CD14-positive monocyte (primary cell): ENCODE results near the gene SF3A2. TPM values are rescaled to one million over a fixed set of nuclear protein-coding genes. Genes with fewer than 3 reads are reported as not detected.

Experiments
- DNase-seq, 3 donors: peaks; one replicate each; pipeline ENCODE4 v3.0.0-alpha.2; 2011 to 2022
- H2AFZ ChIP-seq: 2 replicates; pipeline ENCODE4 v1.6.0; 2012; ENCODE audit warnings: mild to moderate bottlenecking, low read depth, low read length, inconsistent platforms; ENCODE audit not compliant: insufficient read depth, poor library complexity, severe bottlenecking
- H3K27ac ChIP-seq, 2 donors: 1 replicate in 1 of 2; 2 replicates in 1 of 2; pipeline ENCODE4 v1.5.1; 2012 to 2013; ENCODE audit warnings: low read length in 2 of 2, control low read depth in 1 of 2, inconsistent platforms in 1 of 2, low read depth in 1 of 2, mild to moderate bottlenecking in 1 of 2
- H3K27me3 ChIP-seq, 2 donors: one replicate each; pipeline versions ENCODE4 v1.6.0 to v1.6.1; 2011 to 2013; ENCODE audit warnings: low read length in 2 of 2; ENCODE audit not compliant: control insufficient read depth in 2 of 2, insufficient read depth in 2 of 2
- H3K36me3 ChIP-seq, 2 donors: replicated peaks in 1 of 2; 1 replicate in 1 of 2; 2 replicates in 1 of 2; pipeline versions ENCODE4 v1.5.1 to v1.6.1; 2012 to 2013; ENCODE audit warnings: low read length in 2 of 2, control low read depth in 1 of 2, inconsistent platforms in 1 of 2, mild to moderate bottlenecking in 1 of 2; ENCODE audit not compliant: insufficient read depth in 2 of 2, control insufficient read depth in 1 of 2
- H3K4me1 ChIP-seq, 2 donors: 1 replicate in 1 of 2; 2 replicates in 1 of 2; pipeline versions ENCODE4 v1.5.1 to v1.6.1; 2012 to 2013; ENCODE audit warnings: low read length in 2 of 2, control low read depth in 1 of 2, inconsistent platforms in 1 of 2, mild to moderate bottlenecking in 1 of 2, moderate library complexity in 1 of 2; ENCODE audit not compliant: insufficient read depth in 2 of 2, control insufficient read depth in 1 of 2
- H3K4me2 ChIP-seq: replicated peaks from 2 replicates; pipeline ENCODE3; 2012; ENCODE audit warnings: low read length, moderate library complexity, mild to moderate bottlenecking; ENCODE audit not compliant: poor library complexity, severe bottlenecking; ENCODE audit errors: extremely low read depth
- H3K4me3 ChIP-seq, 3 experiments: fragments of 200-600 bp in 1 of 3; sonication (generic) in 1 of 3; replicated peaks in 1 of 3; 1 replicate in 2 of 3; 2 replicates in 1 of 3; pipeline ENCODE4 v1.5.1; 2011 to 2013; ENCODE audit warnings: low read length in 3 of 3, mild to moderate bottlenecking in 3 of 3, control low read depth in 2 of 3, low read depth in 2 of 3, inconsistent platforms in 1 of 3, moderate library complexity in 1 of 3
- H3K79me2 ChIP-seq: 2 replicates; pipeline ENCODE4 v1.6.0; 2012; ENCODE audit warnings: mild to moderate bottlenecking, control low read depth, inconsistent platforms, low read length, moderate library complexity; ENCODE audit not compliant: insufficient read depth
- H3K9ac ChIP-seq: 2 replicates; pipeline ENCODE4 v1.6.0; 2017; ENCODE audit warnings: low read length, mild to moderate bottlenecking; ENCODE audit not compliant: insufficient read depth, poor library complexity, severe bottlenecking
- H3K9me3 ChIP-seq, 2 donors: replicated peaks in 1 of 2; 1 replicate in 1 of 2; 2 replicates in 1 of 2; pipeline versions ENCODE4 v1.5.1 to v1.6.1; 2012 to 2013; ENCODE audit warnings: low read length in 2 of 2, control low read depth in 1 of 2; ENCODE audit not compliant: control insufficient read depth in 1 of 2, insufficient read depth in 1 of 2
- H4K20me1 ChIP-seq: 2 replicates; pipeline ENCODE4 v1.6.0; 2012; ENCODE audit warnings: mild to moderate bottlenecking, low read length, control low read depth, moderate library complexity; ENCODE audit not compliant: insufficient read depth
- H3K27ac Mint-ChIP-seq, 7 donors: one replicate each; pipeline ENCODE4 v1.8.0; 2020; ENCODE audit warnings: mild to moderate bottlenecking in 7 of 7, mixed read lengths in 7 of 7, moderate library complexity in 6 of 7, inconsistent platforms in 2 of 7
- H3K27me3 Mint-ChIP-seq, 3 donors: one replicate each; pipeline ENCODE4 v1.8.0; 2021 to 2022; ENCODE audit warnings: low read depth in 3 of 3, mild to moderate bottlenecking in 3 of 3, mixed read lengths in 3 of 3, moderate library complexity in 3 of 3, inconsistent platforms in 1 of 3
- H3K36me3 Mint-ChIP-seq, 2 donors: one replicate each; pipeline ENCODE4 v1.8.0; 2020; ENCODE audit warnings: mixed read lengths in 2 of 2, inconsistent platforms in 1 of 2, mild to moderate bottlenecking in 1 of 2
- H3K4me1 Mint-ChIP-seq: one replicate; pipeline ENCODE4 v1.8.0; 2020; ENCODE audit warnings: mild to moderate bottlenecking, mixed read lengths
- H3K4me3 Mint-ChIP-seq, 2 donors: one replicate each; pipeline ENCODE4 v1.8.0; 2020; ENCODE audit warnings: mild to moderate bottlenecking in 2 of 2, mixed read lengths in 2 of 2, moderate library complexity in 1 of 2
- H3K9me3 Mint-ChIP-seq, 7 donors: one replicate each; pipeline ENCODE4 v1.8.0; 2020 to 2022; ENCODE audit warnings: mixed read lengths in 7 of 7, mild to moderate bottlenecking in 6 of 7, moderate library complexity in 6 of 7, inconsistent platforms in 2 of 7
- WGBS: methylation state at CpG from one replicate; pipeline ENCODE4 v1.1.5; 2013; ENCODE audit warnings: missing lambda C conversion rate; ENCODE audit not compliant: insufficient coverage; 5-methylcytosine and 5-hydroxymethylcytosine counted together
- intact Hi-C, 2 donors: fragments of 100-400 bp; cut with micrococcal nuclease; formaldehyde crosslinking; loops; one replicate each; pipeline versions ENCODE4 v1.15.0 to v1.15.1; 2023
- polyA plus RNA-seq, 3 donors: library from polyadenylated mRNA; depleted of rRNA in 1 of 3; unstranded in 2 of 3; stranded (reverse) in 1 of 3; fragments of 300-500 nt in 2 of 3; fragments of >200 nt in 1 of 3; fragmentation: Illumina TruSeq in 2 of 3; gene quantifications; 1 replicate in 2 of 3; 2 replicates in 1 of 3; pipeline ENCODE4 v1.2.3, GENCODE V29; 2012 to 2021
- TF ChIP-seq, protein P1 (sequence below): fragments of 200-600 bp; IDR thresholded peaks from one replicate; pipeline ENCODE4 v1.8.0; 2022; ENCODE audit warnings: antibody characterized with exemption, mild to moderate bottlenecking

Gene SF3A2
- polyA plus RNA-seq, 3 donors: 8.0 to 70.8 (median 11.6) TPM

DNA sequence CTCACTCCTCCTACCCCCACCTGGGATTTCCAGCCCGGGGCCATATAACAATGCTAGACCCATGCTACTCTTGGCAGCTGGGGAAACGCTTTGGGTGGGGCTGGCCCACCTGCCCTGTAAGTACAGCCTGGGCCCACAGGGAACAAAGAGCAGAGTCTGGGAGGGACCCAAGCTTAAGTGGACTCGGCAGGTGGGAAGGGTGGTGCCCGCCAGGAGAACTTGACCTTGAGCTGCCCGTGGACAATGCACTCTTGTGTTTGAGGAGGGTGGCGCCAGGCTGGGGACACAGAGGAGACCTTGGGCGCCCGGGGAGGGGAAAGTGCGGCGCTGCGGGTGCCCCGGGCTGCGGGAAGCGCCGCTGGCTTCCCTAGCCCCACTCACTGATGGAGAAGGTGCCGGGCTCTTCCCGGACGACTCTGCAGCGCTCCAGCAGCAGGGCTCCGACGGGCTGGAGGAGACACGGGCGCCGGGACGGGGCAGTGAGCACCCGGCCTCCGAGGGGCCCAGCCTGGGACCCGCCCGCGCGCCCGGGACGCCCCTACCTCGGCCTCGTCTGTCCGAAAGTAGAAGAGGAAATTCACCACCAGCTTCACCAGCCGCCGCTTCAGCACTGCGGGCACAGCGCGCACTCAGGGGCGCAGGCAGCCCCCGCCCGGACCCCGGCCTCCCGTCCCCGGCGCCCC lies 1.1 kb upstream of the SF3A2 start:
- peak in 1 of 3 donors; percentile 27 for DNase-seq
- TF ChIP-seq, protein P1, sequence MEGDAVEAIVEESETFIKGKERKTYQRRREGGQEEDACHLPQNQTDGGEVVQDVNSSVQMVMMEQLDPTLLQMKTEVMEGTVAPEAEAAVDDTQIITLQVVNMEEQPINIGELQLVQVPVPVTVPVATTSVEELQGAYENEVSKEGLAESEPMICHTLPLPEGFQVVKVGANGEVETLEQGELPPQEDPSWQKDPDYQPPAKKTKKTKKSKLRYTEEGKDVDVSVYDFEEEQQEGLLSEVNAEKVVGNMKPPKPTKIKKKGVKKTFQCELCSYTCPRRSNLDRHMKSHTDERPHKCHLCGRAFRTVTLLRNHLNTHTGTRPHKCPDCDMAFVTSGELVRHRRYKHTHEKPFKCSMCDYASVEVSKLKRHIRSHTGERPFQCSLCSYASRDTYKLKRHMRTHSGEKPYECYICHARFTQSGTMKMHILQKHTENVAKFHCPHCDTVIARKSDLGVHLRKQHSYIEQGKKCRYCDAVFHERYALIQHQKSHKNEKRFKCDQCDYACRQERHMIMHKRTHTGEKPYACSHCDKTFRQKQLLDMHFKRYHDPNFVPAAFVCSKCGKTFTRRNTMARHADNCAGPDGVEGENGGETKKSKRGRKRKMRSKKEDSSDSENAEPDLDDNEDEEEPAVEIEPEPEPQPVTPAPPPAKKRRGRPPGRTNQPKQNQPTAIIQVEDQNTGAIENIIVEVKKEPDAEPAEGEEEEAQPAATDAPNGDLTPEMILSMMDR: no peak
- H3K9me3 ChIP-seq: no peaks in the 10 kb centered on the region
- peaks cover 25 to 37% of the 10 kb centered on the region in 2 donors for H3K36me3 ChIP-seq
- H3K9ac ChIP-seq: peak overlapping the region; percentile 92
- intact Hi-C loops: loop anchor here (2.0 to 5.0 kb wide), 5 partner anchors 37 to 92 kb away; partner anchors contain the start of genes AP3D1 (in 2 of the 2), DOT1L (in 1 of the 2), LSM7 (in 1 of the 2) and SPPL2B (in 1 of the 2)
- no peaks in the 10 kb centered on the region for H3K9me3 Mint-ChIP-seq
- no peaks in the 10 kb centered on the region for H3K27me3 ChIP-seq
- peak overlapping the region; percentile 54 to 88 (median 73) for H3K4me3 ChIP-seq
- H3K27me3 Mint-ChIP-seq: peaks cover 0 to 2% (median 1%) of the 10 kb centered on the region in 3 donors
- peaks cover 20 to 35% of the 10 kb centered on the region in 2 donors for H3K36me3 Mint-ChIP-seq
- peaks cover 50 to 59% of the 10 kb centered on the region in 2 donors for H3K4me1 ChIP-seq
- H2AFZ ChIP-seq: peak overlapping the region; percentile 84
- H3K4me2 ChIP-seq: peak overlapping the region; percentile 93
- peak overlapping the region; percentile 54 to 99 (median 84) for H3K27ac Mint-ChIP-seq
- H3K27ac ChIP-seq: peak overlapping the region; percentile 39 to 99
- peaks cover 82% of the 10 kb centered on the region for H3K79me2 ChIP-seq
- H3K4me1 Mint-ChIP-seq: peaks cover 53% of the 10 kb centered on the region
- H3K4me3 Mint-ChIP-seq: peak overlapping the region; percentile 87 to 94
- H4K20me1 ChIP-seq: peaks cover 86% of the 10 kb centered on the region
- WGBS: under 1% methylated on average over 48 of the region's 48 CpGs

DNA sequence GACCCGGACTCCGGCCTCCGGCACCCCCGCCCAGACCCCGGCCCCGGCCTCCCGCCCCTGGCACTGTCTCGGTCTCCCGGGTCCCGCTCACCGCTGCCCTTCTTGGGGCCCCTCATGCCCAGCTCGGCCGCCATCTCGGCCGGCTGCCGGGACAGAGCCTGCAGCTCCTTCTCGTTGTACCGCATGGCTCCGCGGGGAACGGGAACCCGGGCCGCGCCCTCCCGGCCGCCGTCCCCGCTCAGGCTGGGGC lies 635 bp upstream of the SF3A2 start:
- Mint-ChIP-seq H3K9me3 (no peaks in the 10 kb centered on the region), H3K4me1 (peaks cover 57% of the 10 kb centered on the region), H3K4me3 (peak overlapping the region; percentile 87 to 94), H3K27ac (peak overlapping the region in 5 of 7 donors; percentile 97 to 100 (median 99)), H3K36me3 (peaks cover 22 to 39% of the 10 kb centered on the region in 2 donors), H3K27me3 (peaks cover 0 to 2% (median 1%) of the 10 kb centered on the region in 3 donors)
- TF ChIP-seq, protein P1: no peak
- peak overlapping the region in 1 of 2 donors; percentile 99 for H3K27ac ChIP-seq
- H3K4me1 ChIP-seq: peaks cover 51 to 64% of the 10 kb centered on the region in 2 donors
- H3K27me3 ChIP-seq: no peaks in the 10 kb centered on the region
- H4K20me1 ChIP-seq: peaks cover 86% of the 10 kb centered on the region
- peak overlapping the region; percentile 93 for H3K4me2 ChIP-seq
- peak overlapping the region; percentile 84 for H2AFZ ChIP-seq
- H3K79me2 ChIP-seq: peaks cover 87% of the 10 kb centered on the region
- intact Hi-C loops: loop anchor here (2.0 to 5.0 kb wide), 4 partner anchors 37 to 91 kb away; partner anchors contain the start of genes AP3D1 (in 2 of the 2), LSM7 (in 1 of the 2) and SPPL2B (in 1 of the 2)
- H3K36me3 ChIP-seq: peaks cover 22 to 37% of the 10 kb centered on the region in 2 donors
- 0% methylated on average over 28 of the region's 28 CpGs for WGBS
- no peaks in the 10 kb centered on the region for H3K9me3 ChIP-seq
- H3K4me3 ChIP-seq: peak overlapping the region; percentile 54 to 88 (median 73)
- peak overlapping the region; percentile 92 for H3K9ac ChIP-seq
- no peak for DNase-seq
